Activated naive CD8-positive, alpha-beta T cell treated with anti-CD3 and anti-CD28 coated beads for 36 hours (primary cell): ENCODE results near the gene ITGA6. TPM values are rescaled to one million over a fixed set of nuclear protein-coding genes. Genes with fewer than 3 reads are reported as not detected.
"Not testable (repeated sequence)": the region's sequence is repeated elsewhere in the genome, so short reads cannot be mapped to it uniquely, and the experiment has no call there.

ENCODE experiments used
- DNase-seq: peaks from one replicate; pipeline ENCODE4 v3.0.0; 2021
- H3K27ac Mint-ChIP-seq: one replicate; pipeline ENCODE4 v1.8.0; 2022; ENCODE audit warnings: mild to moderate bottlenecking, moderate library complexity, mixed read lengths
- H3K27me3 Mint-ChIP-seq: one replicate; pipeline ENCODE4 v1.8.0; 2022; ENCODE audit warnings: mild to moderate bottlenecking, mixed read lengths
- H3K36me3 Mint-ChIP-seq: one replicate; pipeline ENCODE4 v1.8.0; 2021; ENCODE audit warnings: mild to moderate bottlenecking, mixed read lengths
- H3K4me1 Mint-ChIP-seq: one replicate; pipeline ENCODE4 v1.8.0; 2021; ENCODE audit warnings: mixed read lengths
- H3K4me3 Mint-ChIP-seq: one replicate; pipeline ENCODE4 v1.8.0; 2022; ENCODE audit warnings: mild to moderate bottlenecking, moderate library complexity, mixed read lengths
- H3K9me3 Mint-ChIP-seq: one replicate; pipeline ENCODE4 v1.8.0; 2022; ENCODE audit warnings: mixed read lengths
- total RNA-seq, 2 experiments: library from RNA; stranded (reverse); gene quantifications; one replicate each; pipeline ENCODE4 v1.2.3, GENCODE V29; 2021

Gene ITGA6
- total RNA-seq, 2 experiments from 2014 or later, result 9.6 to 10.2 TPM

- no peak overlapping the region for H3K27ac Mint-ChIP-seq
- H3K9me3 Mint-ChIP-seq, result no peaks in the 10 kb centered on the region
- no peaks in the 10 kb centered on the region for H3K27me3 Mint-ChIP-seq
- H3K36me3 Mint-ChIP-seq, result peaks cover 23% of the 10 kb centered on the region
- H3K4me1 Mint-ChIP-seq, result peaks cover 51% of the 10 kb centered on the region
- no peak for DNase-seq
- no peak overlapping the region for H3K4me3 Mint-ChIP-seq
Measured at GRCh38 chr2:172484706-172485105, 57.3 kb downstream of the ITGA6 start.

DNA sequence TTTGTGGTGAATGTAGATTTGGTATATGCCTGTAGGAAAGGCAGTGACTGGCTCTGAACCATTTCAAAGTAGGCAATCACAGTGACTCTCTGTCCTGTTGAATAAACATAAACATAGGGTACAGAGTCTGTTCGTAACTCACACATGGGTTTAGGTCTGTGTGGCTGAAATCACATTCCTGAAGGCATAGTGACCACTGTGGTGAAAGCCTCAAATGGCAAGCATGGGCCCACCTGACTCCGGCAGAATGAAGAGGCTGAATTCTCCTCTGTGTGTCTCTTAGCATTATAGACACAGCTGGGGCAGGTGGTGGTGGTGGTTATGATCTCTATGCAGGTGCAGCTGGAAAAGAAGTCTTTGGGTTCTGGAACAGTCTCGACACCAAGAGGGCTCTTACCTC, 61.2 kb downstream of the ITGA6 start:
- DNase-seq, result no peak
- peaks cover 39% of the 10 kb centered on the region for H3K4me1 Mint-ChIP-seq
- H3K4me3 Mint-ChIP-seq, result no peak overlapping the region
- H3K27ac Mint-ChIP-seq, result no peak overlapping the region
- no peaks in the 10 kb centered on the region for H3K27me3 Mint-ChIP-seq
- no peaks in the 10 kb centered on the region for H3K9me3 Mint-ChIP-seq
- H3K36me3 Mint-ChIP-seq, result peaks cover 37% of the 10 kb centered on the region

DNA sequence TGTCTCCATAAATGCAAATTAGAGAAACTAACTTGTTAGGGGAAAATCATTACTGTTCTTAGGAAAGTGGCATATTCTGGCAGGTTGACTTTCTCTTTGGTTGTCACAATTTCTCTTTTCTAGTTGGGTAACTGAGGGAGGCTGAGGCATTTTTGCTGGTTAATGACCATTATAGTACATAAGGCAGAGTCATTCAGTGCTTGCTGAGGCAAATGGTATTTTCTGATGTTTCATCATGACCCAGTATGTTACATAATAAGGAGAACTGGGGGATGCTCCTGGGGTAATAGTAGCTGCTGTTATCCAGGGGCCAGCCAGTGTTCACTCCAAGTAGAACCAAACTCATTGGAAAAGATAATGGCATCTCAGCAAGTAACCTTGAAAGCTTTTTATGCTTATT, 62.3 kb downstream of the ITGA6 start:
- Mint-ChIP-seq H3K9me3 (no peaks in the 10 kb centered on the region), H3K4me1 (peaks cover 42% of the 10 kb centered on the region), H3K4me3 (no peak overlapping the region), H3K27ac (no peak overlapping the region), H3K27me3 (no peaks in the 10 kb centered on the region), H3K36me3 (peaks cover 48% of the 10 kb centered on the region)
- DNase-seq, result no peak

- Mint-ChIP-seq H3K4me1 (peaks cover 60% of the 10 kb centered on the region), H3K27me3 (no peaks in the 10 kb centered on the region), H3K27ac (peak overlapping the region; percentile 95), H3K4me3 (peak overlapping the region; percentile 48), H3K9me3 (peaks cover 8% of the 10 kb centered on the region), H3K36me3 (peaks cover 67% of the 10 kb centered on the region)
- no peak for DNase-seq
Measured at GRCh38 chr2:172496160-172496608, 68.8 kb downstream of the ITGA6 start.

DNA sequence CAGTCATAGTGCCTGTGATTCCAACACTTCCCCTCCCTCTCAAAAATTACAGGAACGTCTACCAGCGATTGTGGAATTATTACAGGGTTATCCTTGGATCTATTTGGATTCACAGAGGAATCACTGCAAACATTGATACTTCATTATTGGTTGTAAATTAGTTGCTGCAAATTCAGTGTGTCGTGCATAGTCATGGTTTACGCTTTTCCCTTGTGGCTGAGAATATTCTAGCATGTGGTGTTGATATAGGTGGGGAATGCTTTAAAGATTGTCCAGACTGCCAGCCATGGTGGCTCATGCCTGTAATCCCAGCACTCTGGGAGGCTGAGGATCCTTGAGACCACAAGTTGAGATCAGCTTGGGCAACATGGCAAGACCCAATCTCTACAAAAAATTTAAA, 79.8 kb downstream of the ITGA6 start:
- Mint-ChIP-seq H3K27ac (no peak overlapping the region), H3K4me3 (no peak overlapping the region), H3K4me1 (peaks cover 36% of the 10 kb centered on the region), H3K9me3 (peaks cover 5% of the 10 kb centered on the region), H3K36me3 (peaks cover 54% of the 10 kb centered on the region), H3K27me3 (no peaks in the 10 kb centered on the region)
- no peak for DNase-seq

DNA sequence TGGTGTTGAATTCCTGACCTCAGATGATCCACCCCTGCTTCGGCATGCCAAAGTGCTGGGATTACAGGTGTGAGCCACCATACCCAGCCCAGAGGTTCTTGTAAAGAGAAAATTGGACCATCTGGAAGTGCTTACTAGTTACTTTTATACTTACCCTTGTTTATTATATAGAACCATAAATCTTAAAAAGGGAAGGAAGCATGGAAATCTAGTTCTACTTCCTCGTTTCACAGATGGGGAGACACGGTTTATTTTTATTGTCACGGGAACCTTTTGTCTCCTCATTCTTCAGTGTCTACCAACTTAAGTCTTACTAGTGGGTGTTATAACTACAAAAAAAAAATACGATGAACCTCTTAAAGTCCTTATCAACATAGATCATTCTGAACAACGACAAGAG, 82.7 kb downstream of the ITGA6 start:
- Mint-ChIP-seq H3K9me3 (peaks cover 25% of the 10 kb centered on the region), H3K4me1 (peaks cover 23% of the 10 kb centered on the region), H3K36me3 (peaks cover 63% of the 10 kb centered on the region), H3K27ac (no peak overlapping the region), H3K27me3 (no peaks in the 10 kb centered on the region), H3K4me3 (peak overlapping the region; percentile 43)
- DNase-seq, result no peak

DNA sequence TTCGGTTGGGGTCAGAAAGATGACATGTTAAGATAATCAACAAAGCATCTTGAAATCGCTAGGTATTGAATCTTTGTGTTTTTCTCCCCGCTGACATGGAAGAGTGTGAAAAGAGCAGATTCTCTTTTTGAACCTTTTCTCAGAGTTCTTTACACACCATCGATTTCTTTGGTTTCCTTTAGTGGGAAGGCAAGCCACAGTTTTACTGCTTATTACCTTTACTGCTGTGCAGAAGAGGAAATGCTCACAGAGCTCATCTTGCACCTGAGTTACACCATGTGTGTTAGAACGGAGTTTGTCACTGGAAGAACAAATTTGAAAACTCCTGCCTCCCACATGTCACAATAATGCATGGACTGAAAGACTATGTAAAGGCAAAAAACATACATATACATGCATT, 83.2 kb downstream of the ITGA6 start:
- H3K27ac Mint-ChIP-seq, result no peak overlapping the region
- peaks cover 23% of the 10 kb centered on the region for H3K4me1 Mint-ChIP-seq
- H3K27me3 Mint-ChIP-seq, result no peaks in the 10 kb centered on the region
- peaks cover 61% of the 10 kb centered on the region for H3K36me3 Mint-ChIP-seq
- peak overlapping the region; percentile 43 for H3K4me3 Mint-ChIP-seq
- DNase-seq, result no peak
- peaks cover 27% of the 10 kb centered on the region for H3K9me3 Mint-ChIP-seq

GRCh38 chr2:172512810-172513523, 85.6 kb downstream of the ITGA6 start:
- no peak overlapping the region for H3K4me3 Mint-ChIP-seq
- H3K27ac Mint-ChIP-seq, result no peak overlapping the region
- peaks cover 58% of the 10 kb centered on the region for H3K36me3 Mint-ChIP-seq
- H3K9me3 Mint-ChIP-seq, result peaks cover 30% of the 10 kb centered on the region
- no peak for DNase-seq
- H3K27me3 Mint-ChIP-seq, result no peaks in the 10 kb centered on the region
- peaks cover 30% of the 10 kb centered on the region for H3K4me1 Mint-ChIP-seq

DNA sequence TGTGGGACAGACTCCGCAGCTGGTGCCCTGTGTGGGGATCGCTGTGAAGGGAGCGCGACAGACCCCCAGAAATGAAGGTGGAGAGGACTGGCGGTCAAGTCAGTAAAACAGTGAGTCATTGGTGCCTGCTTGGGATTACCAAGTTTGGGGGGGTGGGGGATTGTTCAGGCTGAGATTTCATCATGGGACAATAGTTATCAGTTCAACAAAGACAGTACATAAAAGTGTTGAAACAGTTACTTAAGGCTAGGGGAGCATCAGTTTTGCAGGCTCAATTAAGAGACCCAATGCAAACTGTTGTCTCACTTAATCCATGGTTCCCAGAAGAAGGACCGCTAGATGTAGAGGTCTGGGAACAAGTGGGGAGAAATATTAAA, 86.1 kb downstream of the ITGA6 start:
- peaks cover 56% of the 10 kb centered on the region for H3K36me3 Mint-ChIP-seq
- no peak overlapping the region for H3K27ac Mint-ChIP-seq
- DNase-seq, result no peak
- no peak overlapping the region for H3K4me3 Mint-ChIP-seq
- H3K27me3 Mint-ChIP-seq, result no peaks in the 10 kb centered on the region
- peaks cover 30% of the 10 kb centered on the region for H3K9me3 Mint-ChIP-seq
- H3K4me1 Mint-ChIP-seq, result peaks cover 26% of the 10 kb centered on the region

DNA sequence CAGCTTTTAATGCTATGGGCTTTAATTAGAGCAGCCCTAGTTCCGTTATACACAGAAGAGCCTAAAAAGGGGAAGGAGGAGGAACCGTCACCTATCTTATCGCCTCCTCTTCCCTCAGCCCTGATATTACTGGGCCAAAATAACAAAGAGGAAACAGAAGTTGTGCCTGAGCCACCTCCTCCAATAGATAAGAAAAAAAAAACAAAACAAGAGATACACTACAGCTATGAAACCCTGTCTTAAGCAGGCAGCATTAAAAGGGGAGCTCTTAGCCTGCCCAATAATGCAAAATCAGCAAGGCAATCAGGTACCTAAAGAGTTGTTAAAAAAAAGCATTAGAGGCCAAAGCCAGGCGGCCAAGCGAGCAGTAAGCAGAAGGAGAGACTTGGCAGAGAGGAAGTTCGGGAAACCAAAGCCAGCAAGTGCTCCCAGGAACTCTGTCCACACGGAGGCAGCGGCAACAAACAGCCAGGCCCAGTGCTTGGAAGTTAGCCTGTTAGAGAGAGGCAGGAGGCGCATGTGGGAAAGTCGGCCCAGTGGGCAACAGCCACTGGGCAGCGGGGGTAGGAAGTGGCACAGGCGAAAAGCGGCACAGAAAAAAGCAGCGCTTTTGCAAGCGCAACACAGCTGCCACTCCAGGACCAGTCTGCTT, 86.7 kb downstream of the ITGA6 start:
- no peak overlapping the region for H3K4me3 Mint-ChIP-seq
- peaks cover 35% of the 10 kb centered on the region for H3K9me3 Mint-ChIP-seq
- DNase-seq, result no peak
- H3K4me1 Mint-ChIP-seq, result peaks cover 22% of the 10 kb centered on the region
- peaks cover 56% of the 10 kb centered on the region for H3K36me3 Mint-ChIP-seq
- H3K27me3 Mint-ChIP-seq, result no peaks in the 10 kb centered on the region
- no peak overlapping the region for H3K27ac Mint-ChIP-seq

GRCh38 chr2:172516299-172516698, 88.9 kb downstream of the ITGA6 start:
- Mint-ChIP-seq H3K27me3 (no peaks in the 10 kb centered on the region), H3K4me1 (peaks cover 11% of the 10 kb centered on the region), H3K9me3 (peaks cover 41% of the 10 kb centered on the region), H3K36me3 (peaks cover 64% of the 10 kb centered on the region), H3K4me3 (no peak overlapping the region), H3K27ac (no peak overlapping the region)
- no peak for DNase-seq

DNA sequence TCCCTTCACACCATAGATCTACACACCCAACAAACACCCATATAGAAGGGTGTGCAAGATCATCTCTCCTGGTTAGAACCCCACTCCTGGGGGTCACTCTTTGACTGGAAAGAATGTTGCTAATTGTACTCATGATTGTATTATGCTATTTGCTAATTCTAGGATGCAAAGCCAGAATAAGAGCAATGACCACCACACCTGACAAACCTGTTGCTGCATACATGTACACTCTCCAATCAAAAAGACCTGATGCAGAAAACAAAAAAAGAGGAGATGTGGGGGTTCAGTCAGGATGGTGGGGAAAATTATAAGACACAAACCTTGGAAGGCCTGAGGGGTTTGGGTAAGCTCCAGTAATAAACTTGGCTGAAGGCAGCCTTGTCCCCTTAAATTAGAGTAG, 91.6 kb downstream of the ITGA6 start:
- no peak overlapping the region for H3K4me3 Mint-ChIP-seq
- no peak for DNase-seq
- no peaks in the 10 kb centered on the region for H3K27me3 Mint-ChIP-seq
- H3K36me3 Mint-ChIP-seq, result peaks cover 49% of the 10 kb centered on the region
- no peak overlapping the region for H3K27ac Mint-ChIP-seq
- H3K9me3 Mint-ChIP-seq, result peaks cover 20% of the 10 kb centered on the region
- H3K4me1 Mint-ChIP-seq, result peaks cover 6% of the 10 kb centered on the region

- no peaks in the 10 kb centered on the region for H3K27me3 Mint-ChIP-seq
- H3K9me3 Mint-ChIP-seq, result peaks cover 27% of the 10 kb centered on the region
- H3K36me3 Mint-ChIP-seq, result peaks cover 52% of the 10 kb centered on the region
- no peaks in the 10 kb centered on the region for H3K4me1 Mint-ChIP-seq
- no peak overlapping the region for H3K27ac Mint-ChIP-seq
- H3K4me3 Mint-ChIP-seq, result no peak overlapping the region
- no peak for DNase-seq
Measured at GRCh38 chr2:172525601-172526000, 98.2 kb downstream of the ITGA6 start.

GRCh38 chr2:172531309-172531708, 103.9 kb downstream of the ITGA6 start:
- Mint-ChIP-seq H3K4me3 (no peak overlapping the region), H3K36me3 (peaks cover 72% of the 10 kb centered on the region), H3K9me3 (peaks cover 40% of the 10 kb centered on the region), H3K27ac (no peak overlapping the region), H3K4me1 (peaks cover 1% of the 10 kb centered on the region), H3K27me3 (no peaks in the 10 kb centered on the region)
- no peak for DNase-seq

DNA sequence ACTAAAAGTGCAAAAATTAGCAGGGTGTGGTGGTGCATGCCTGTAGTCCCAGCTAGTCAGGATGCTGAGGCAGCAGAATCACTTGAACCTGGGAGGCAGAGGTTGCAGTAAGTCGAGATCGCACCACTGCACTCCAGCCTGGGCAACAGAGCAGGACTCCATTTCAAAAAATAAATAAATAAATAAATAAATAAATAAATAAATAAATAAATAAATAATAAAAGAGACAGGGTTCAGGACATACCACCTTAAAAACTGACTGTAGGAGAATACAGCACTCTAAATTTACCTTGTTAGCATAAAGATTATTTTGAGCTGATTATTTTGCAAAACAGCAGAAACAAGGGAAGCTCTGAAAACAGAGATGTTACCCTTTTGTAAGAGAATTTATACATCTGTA, 105.1 kb downstream of the ITGA6 start:
- H3K27me3 Mint-ChIP-seq, DNase-seq, H3K4me3 Mint-ChIP-seq, H3K4me1 Mint-ChIP-seq, H3K27ac Mint-ChIP-seq: not testable (repeated sequence)
- Mint-ChIP-seq H3K9me3 (peaks cover 36% of the 10 kb centered on the region), H3K36me3 (peaks cover 73% of the 10 kb centered on the region)

- no peak overlapping the region for H3K27ac Mint-ChIP-seq
- peaks cover 64% of the 10 kb centered on the region for H3K36me3 Mint-ChIP-seq
- peaks cover 32% of the 10 kb centered on the region for H3K9me3 Mint-ChIP-seq
Measured at GRCh38 chr2:172533687-172534086, 106.3 kb downstream of the ITGA6 start.

More at GRCh38 chr2:172533687-172534086, 106.3 kb downstream of the ITGA6 start:
- Mint-ChIP-seq H3K27me3 (no peaks in the 10 kb centered on the region), H3K4me1 (peaks cover 1% of the 10 kb centered on the region), H3K4me3 (no peak overlapping the region)
- DNase-seq, result no peak
